B cell (primary cell): Measurements from ENCODE around the gene ATG2A. TPM values are rescaled to one million over a fixed set of nuclear protein-coding genes. Genes with fewer than 3 reads are reported as not detected.

Experiments used
- ATAC-seq: fragments of 200-7000 bp; cut with Tn5 transposase; one replicate; pipeline ENCODE4 v1.10.0; 2021; ENCODE audit warnings: low read depth, mild to moderate bottlenecking, moderate number of reproducible peaks, moderate library complexity
- CTCF ChIA-PET: fragments of 350-600 bp; sonication (Branson Sonifier 250); formaldehyde crosslinking; loops from one replicate; lab custom pipeline; 2021; ENCODE audit warnings: antibody characterized with exemption, inconsistent platforms; lab: Charles Lee
- POLR2A ChIA-PET: fragments of 350-600 bp; sonication (Branson Sonifier 250); formaldehyde crosslinking; loops from one replicate; lab custom pipeline; 2021; ENCODE audit warnings: antibody characterized with exemption; lab: Charles Lee
- DNase-seq: peaks from one replicate; pipeline ENCODE4 v3.0.0; 2013
- H2AFZ ChIP-seq: 2 replicates; pipeline ENCODE4 v1.6.1; 2012; ENCODE audit warnings: mild to moderate bottlenecking, low read depth, low read length; ENCODE audit not compliant: insufficient read depth, poor library complexity, severe bottlenecking
- H3K27ac ChIP-seq, 2 donors: 1 replicate in 1 of 2; 2 replicates in 1 of 2; pipeline ENCODE4 v1.5.1; 2012 to 2013; ENCODE audit warnings: low read length in 2 of 2, mild to moderate bottlenecking in 2 of 2, moderate library complexity in 1 of 2
- H3K27me3 ChIP-seq, 4 experiments: fragments of 200-600 bp in 1 of 4; sonication (generic) in 1 of 4; replicated peaks in 1 of 4; 1 replicate in 2 of 4; 2 replicates in 2 of 4; pipeline versions ENCODE4 v1.6.1 to v1.7.0; 2013 to 2016; ENCODE audit warnings: low read length in 3 of 4, mild to moderate bottlenecking in 2 of 4, mixed read lengths in 1 of 4, moderate library complexity in 1 of 4; ENCODE audit not compliant: insufficient read depth in 4 of 4, control insufficient read depth in 3 of 4; ENCODE audit errors: control extremely low read depth in 1 of 4
- H3K36me3 ChIP-seq, 2 experiments: replicated peaks in 1 of 2; 1 replicate in 1 of 2; 2 replicates in 1 of 2; pipeline versions ENCODE4 v1.6.1 to v1.7.1; 2013; ENCODE audit warnings: low read length in 1 of 2; ENCODE audit not compliant: insufficient read depth in 2 of 2, control insufficient read depth in 1 of 2; ENCODE audit errors: control extremely low read depth in 1 of 2, extremely low read depth in 1 of 2
- H3K4me1 ChIP-seq, 2 donors: fragments of 200-600 bp in 1 of 2; sonication (generic) in 1 of 2; 1 replicate in 1 of 2; 2 replicates in 1 of 2; pipeline versions ENCODE4 v1.5.1 to v1.6.1; 2013 to 2017; ENCODE audit warnings: low read length in 2 of 2; ENCODE audit not compliant: control insufficient read depth in 2 of 2, insufficient read depth in 2 of 2
- H3K4me2 ChIP-seq: replicated peaks from 2 replicates; pipeline ENCODE3; 2012; ENCODE audit warnings: mild to moderate bottlenecking, low read depth, low read length; ENCODE audit not compliant: poor library complexity, severe bottlenecking
- H3K4me3 ChIP-seq, 5 experiments: fragments of 200-600 bp in 1 of 5; sonication (generic) in 1 of 5; 1 replicate in 3 of 5; 2 replicates in 2 of 5; pipeline versions ENCODE4 v1.5.1 to v1.7.0; 2011 to 2016; ENCODE audit warnings: low read length in 4 of 5, mild to moderate bottlenecking in 4 of 5, low read depth in 2 of 5, control low read depth in 1 of 5, moderate library complexity in 1 of 5; ENCODE audit not compliant: insufficient read depth in 1 of 5; ENCODE audit errors: control extremely low read depth in 1 of 5, extremely low read depth in 1 of 5
- H3K79me2 ChIP-seq: fragments of 200-600 bp; sonication (generic); one replicate; pipeline ENCODE4 v1.6.0; 2016; ENCODE audit warnings: low read length; ENCODE audit not compliant: control insufficient read depth, insufficient read depth
- H3K9ac ChIP-seq: fragments of 200-600 bp; sonication (generic); 2 replicates; pipeline ENCODE4 v1.6.1; 2017; ENCODE audit warnings: mild to moderate bottlenecking, low read length, moderate library complexity
- H3K9me3 ChIP-seq, 3 donors: one replicate each; pipeline versions ENCODE4 v1.6.1 to v1.7.1; 2013; ENCODE audit warnings: low read length in 2 of 3; ENCODE audit not compliant: control insufficient read depth in 2 of 3, insufficient read depth in 1 of 3; ENCODE audit errors: control extremely low read depth in 1 of 3
- H4K20me1 ChIP-seq: 2 replicates; pipeline ENCODE4 v1.6.0; 2012; ENCODE audit warnings: mild to moderate bottlenecking, low read length; ENCODE audit not compliant: insufficient read depth, control insufficient read depth, poor library complexity, severe bottlenecking
- H3K27ac Mint-ChIP-seq: one replicate; pipeline ENCODE4 v1.8.0; 2021; ENCODE audit warnings: mixed read lengths
- H3K27me3 Mint-ChIP-seq: one replicate; pipeline ENCODE4 v1.8.0; 2021; ENCODE audit warnings: mixed read lengths
- H3K4me1 Mint-ChIP-seq: one replicate; pipeline ENCODE4 v1.8.0; 2021; ENCODE audit warnings: mixed read lengths
- H3K4me3 Mint-ChIP-seq: one replicate; pipeline ENCODE4 v1.8.0; 2021; ENCODE audit warnings: mixed read lengths
- H3K9me3 Mint-ChIP-seq: one replicate; pipeline ENCODE4 v1.8.0; 2022; ENCODE audit warnings: mixed read lengths; ENCODE audit not compliant: insufficient read depth
- EZH2 ChIP-seq: IDR thresholded peaks from 2 replicates; pipeline ENCODE4 v1.6.1; 2012; ENCODE audit warnings: borderline replicate concordance, low read depth, mild to moderate bottlenecking, moderate library complexity, low read length; ENCODE audit not compliant: insufficient read depth, poor library complexity, severe bottlenecking
- WGBS: methylation state at CpG from one replicate; pipeline ENCODE4 v1.1.5; 2013; ENCODE audit warnings: missing lambda C conversion rate; ENCODE audit not compliant: insufficient coverage; 5-methylcytosine and 5-hydroxymethylcytosine counted together
- intact Hi-C: fragments of 100-400 bp; cut with micrococcal nuclease; formaldehyde crosslinking; loops from one replicate; pipeline ENCODE4 v1.10.0; 2022
- polyA plus RNA-seq: library from polyadenylated mRNA; depleted of rRNA; stranded (reverse); fragments of >200 nt; gene quantifications from 2 replicates; pipeline ENCODE4 v1.2.3, GENCODE V29; 2012
- total RNA-seq, 2 donors: library from RNA; stranded (reverse); fragments of 120-200 nt in 1 of 2; gene quantifications; 1 replicate in 1 of 2; 2 replicates in 1 of 2; pipeline versions ENCODE4 v1.2.3 to v1.2.4, GENCODE V29; 2013 to 2022
- TF ChIP-seq, protein P1 (sequence below): fragments of 200-600 bp; IDR thresholded peaks from one replicate; pipeline ENCODE4 v1.8.0; 2022; ENCODE audit warnings: antibody characterized with exemption, mild to moderate bottlenecking

ATG2A gene
- total and polyA plus RNA-seq, 2 donors (not counting 1 experiment from before 2014, with no cell fraction given), result 24.3 to 38.6 TPM

DNA sequence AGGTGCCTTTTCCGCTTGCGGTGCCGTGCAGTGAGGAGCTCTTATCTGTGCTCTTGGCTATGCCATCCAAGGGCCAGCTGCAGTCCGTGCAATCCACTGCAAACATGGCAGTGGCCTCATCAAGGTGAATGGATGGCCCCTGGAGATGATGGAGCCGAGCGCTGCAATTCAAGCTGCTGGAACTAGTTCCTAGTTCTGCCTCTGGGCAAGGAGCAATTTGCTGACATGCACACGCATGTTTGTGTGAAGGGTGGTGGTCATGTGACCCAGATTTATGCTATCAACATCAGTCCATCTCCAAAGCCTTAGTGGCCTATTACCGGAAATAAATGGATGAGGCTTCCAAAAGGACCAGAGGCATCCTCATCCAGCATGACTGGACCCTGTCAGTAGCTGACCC is 35.5 kb downstream of the ATG2A start:
- H2AFZ ChIP-seq, result no peak overlapping the region
- peaks cover 46% of the 10 kb centered on the region for H3K4me1 Mint-ChIP-seq
- peaks cover 29 to 34% of the 10 kb centered on the region in 2 donors for H3K4me1 ChIP-seq
- peaks cover 19% of the 10 kb centered on the region for H3K79me2 ChIP-seq
- POLR2A ChIA-PET, result interaction anchor here (10.0 kb wide), 1 partner anchor 31 kb away, joined by 158 read pairs; no protein-coding TSS in a partner anchor
- no peaks in the 10 kb centered on the region for H3K9me3 Mint-ChIP-seq
- no peaks in the 10 kb centered on the region for H3K27me3 ChIP-seq
- H3K36me3 ChIP-seq, result peaks cover 0 to 4% of the 10 kb centered on the region in 2 experiments
- DNase-seq, result no peak
- TF ChIP-seq, protein P1, sequence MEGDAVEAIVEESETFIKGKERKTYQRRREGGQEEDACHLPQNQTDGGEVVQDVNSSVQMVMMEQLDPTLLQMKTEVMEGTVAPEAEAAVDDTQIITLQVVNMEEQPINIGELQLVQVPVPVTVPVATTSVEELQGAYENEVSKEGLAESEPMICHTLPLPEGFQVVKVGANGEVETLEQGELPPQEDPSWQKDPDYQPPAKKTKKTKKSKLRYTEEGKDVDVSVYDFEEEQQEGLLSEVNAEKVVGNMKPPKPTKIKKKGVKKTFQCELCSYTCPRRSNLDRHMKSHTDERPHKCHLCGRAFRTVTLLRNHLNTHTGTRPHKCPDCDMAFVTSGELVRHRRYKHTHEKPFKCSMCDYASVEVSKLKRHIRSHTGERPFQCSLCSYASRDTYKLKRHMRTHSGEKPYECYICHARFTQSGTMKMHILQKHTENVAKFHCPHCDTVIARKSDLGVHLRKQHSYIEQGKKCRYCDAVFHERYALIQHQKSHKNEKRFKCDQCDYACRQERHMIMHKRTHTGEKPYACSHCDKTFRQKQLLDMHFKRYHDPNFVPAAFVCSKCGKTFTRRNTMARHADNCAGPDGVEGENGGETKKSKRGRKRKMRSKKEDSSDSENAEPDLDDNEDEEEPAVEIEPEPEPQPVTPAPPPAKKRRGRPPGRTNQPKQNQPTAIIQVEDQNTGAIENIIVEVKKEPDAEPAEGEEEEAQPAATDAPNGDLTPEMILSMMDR, result no peak
- no peak for TF ChIP-seq EZH2
- no peak overlapping the region for H3K27ac ChIP-seq
- peak overlapping the region; percentile 73 for H3K27ac Mint-ChIP-seq
- H3K4me3 ChIP-seq, result no peak overlapping the region
- intact Hi-C loops, result no loop called here
- no peak for ATAC-seq
- no peak overlapping the region for H3K4me2 ChIP-seq
- no peaks in the 10 kb centered on the region for H3K27me3 Mint-ChIP-seq
- H4K20me1 ChIP-seq, result peaks cover 19% of the 10 kb centered on the region
- no peak overlapping the region for H3K4me3 Mint-ChIP-seq
- H3K9me3 ChIP-seq, result peaks cover 0 to 4% (median 0%) of the 10 kb centered on the region in 3 donors
- H3K9ac ChIP-seq, result no peak overlapping the region
- 95% methylated on average over 7 of the region's 8 CpGs for WGBS
- CTCF ChIA-PET, result interaction anchor here (0.6 to 30.2 kb wide), 6 partner anchors 9 to 162 kb away, joined by 3 to 1254 read pairs (median 6); partner anchors contain the start of gene CDC42BPG

GRCh38 chr11:64880240-64881001 is 36.6 kb downstream of the ATG2A start:
- intact Hi-C loops, result loop anchor here (1.0 kb wide), 1 partner anchor 8 kb away; no protein-coding TSS in a partner anchor
- H3K9ac ChIP-seq, result peak overlapping the region; percentile 45

More at GRCh38 chr11:64880240-64881001, 36.6 kb downstream of the ATG2A start:
- H3K79me2 ChIP-seq, result peaks cover 30% of the 10 kb centered on the region
- TF ChIP-seq EZH2, result no peak
- TF ChIP-seq, protein P1, result no peak
- H4K20me1 ChIP-seq, result peaks cover 29% of the 10 kb centered on the region
- DNase-seq, result peak; percentile 72
- peak overlapping the region; percentile 86 to 99 for H3K27ac ChIP-seq
- Mint-ChIP-seq H3K27me3 (no peaks in the 10 kb centered on the region), H3K4me3 (peak overlapping the region; percentile 95), H3K4me1 (peaks cover 52% of the 10 kb centered on the region), H3K27ac (peak overlapping the region; percentile 83), H3K9me3 (no peaks in the 10 kb centered on the region)
- ChIA-PET CTCF (interaction anchor here (1.4 to 30.2 kb wide), 2 partner anchors 14 to 24 kb away, joined by 7 to 1254 read pairs; partner anchors contain the start of gene CDC42BPG), POLR2A (interaction anchor here (0.6 to 10.0 kb wide), 5 partner anchors 8 to 602 kb away, joined by 3 to 158 read pairs (median 4); no protein-coding TSS in a partner anchor)
- peaks cover 38 to 45% of the 10 kb centered on the region in 2 donors for H3K4me1 ChIP-seq
- peaks cover 0 to 4% (median 0%) of the 10 kb centered on the region in 3 donors for H3K9me3 ChIP-seq
- WGBS, result 67% methylated on average over 8 of the region's 14 CpGs
- peaks cover 0 to 4% of the 10 kb centered on the region in 2 experiments for H3K36me3 ChIP-seq
- no peaks in the 10 kb centered on the region for H3K27me3 ChIP-seq
- peak overlapping the region; percentile 6 to 29 (median 20) for H3K4me3 ChIP-seq
- peak overlapping the region; percentile 96 for H3K4me2 ChIP-seq
- peak overlapping the region; percentile 9 for H2AFZ ChIP-seq
- ATAC-seq, result no peak
